Right lobe of liver (tissue), 6 donors: ENCODE data around the gene KPTN. TPM values are rescaled to one million over a fixed set of nuclear protein-coding genes. Genes with fewer than 3 reads are reported as not detected.

Experiments
- ATAC-seq, 4 donors: fragments of 200-7000 bp; cut with Tn5 transposase; one replicate each; pipeline ENCODE4 v1.9.1; 2020; ENCODE audit warnings: mild to moderate bottlenecking in 4 of 4, moderate library complexity in 4 of 4
- DNase-seq, 3 donors: peaks; one replicate each; pipeline ENCODE4 v3.0.0-alpha.2; 2020
- H3K27ac ChIP-seq, 3 donors: fragments of 200-600 bp; one replicate each; pipeline ENCODE4 v1.8.0; 2022
- H3K27me3 ChIP-seq, 2 donors: fragments of 200-600 bp; one replicate each; pipeline ENCODE4 v1.8.0; 2022
- H3K36me3 ChIP-seq, 4 donors: fragments of 200-600 bp; sonication (generic) in 1 of 4; one replicate each; pipeline versions ENCODE4 v1.5.1 to v1.8.0; 2017 to 2022; ENCODE audit warnings: control low read depth in 1 of 4
- H3K4me1 ChIP-seq, 4 donors: fragments of 200-600 bp; sonication (generic) in 1 of 4; one replicate each; pipeline versions ENCODE4 v1.5.1 to v1.8.0; 2017 to 2022; ENCODE audit warnings: control low read depth in 1 of 4
- H3K4me3 ChIP-seq, 3 donors: fragments of 200-600 bp; one replicate each; pipeline ENCODE4 v1.8.0; 2022
- H3K9me3 ChIP-seq, 4 donors: fragments of 200-600 bp; sonication (generic) in 1 of 4; one replicate each; pipeline versions ENCODE4 v1.5.1 to v1.8.0; 2017 to 2022; ENCODE audit warnings: control low read depth in 1 of 4
- POLR2A ChIP-seq: fragments of 450-650 bp; IDR thresholded peaks from one replicate; pipeline ENCODE4 v1.6.1; 2017; ENCODE audit warnings: antibody characterized with exemption, mild to moderate bottlenecking
- WGBS: methylation state at CpG from one replicate; pipeline ENCODE4 v1.1.6; 2018; ENCODE audit warnings: low coverage, low lambda C conversion rate; ENCODE audit not compliant: insufficient coverage; ENCODE audit errors: missing lambda C conversion rate; 5-methylcytosine and 5-hydroxymethylcytosine counted together
- intact Hi-C, 2 donors: fragments of 100-400 bp; cut with DNase I; formaldehyde crosslinking; loops; one replicate each; pipeline versions ENCODE4 v1.11.2 to v1.14.1; 2022
- total RNA-seq, 6 experiments: library from RNA; depleted of rRNA in 2 of 6; stranded (reverse); fragments of >200 nt in 2 of 6; fragmentation: NEBNext Ultra II Directional in 3 of 6; extraction: Animal tissue kit (Norgen Biotek cat#: 25700) in 3 of 6; gene quantifications; one replicate each; pipeline versions ENCODE4 v1.1.0 to v1.2.4, GENCODE V29; 2016 to 2023
- TF ChIP-seq, protein P1 (sequence below), 4 donors: fragments of 200-600 bp in 3 of 4; fragments of 450-650 bp in 1 of 4; IDR thresholded peaks; one replicate each; pipeline versions ENCODE4 v1.5.1 to v1.8.0; 2016 to 2022; ENCODE audit warnings: antibody characterized with exemption in 4 of 4, mild to moderate bottlenecking in 2 of 4
- donor health status: DM: no; HTN: yes; CAD: no.
- donor health status: DM: no; HTN: no; CAD: no.
- donor health status: DM: no; HTN: no; CAD: no.
- donor health status: DM: no; HTN: yes; CAD: no.
- donor health status: DM: no; HTN: yes; CAD: no.

The KPTN gene
- total RNA-seq, 6 experiments from 2014 or later: 3.1 to 7.8 (median 6.2) TPM

DNA sequence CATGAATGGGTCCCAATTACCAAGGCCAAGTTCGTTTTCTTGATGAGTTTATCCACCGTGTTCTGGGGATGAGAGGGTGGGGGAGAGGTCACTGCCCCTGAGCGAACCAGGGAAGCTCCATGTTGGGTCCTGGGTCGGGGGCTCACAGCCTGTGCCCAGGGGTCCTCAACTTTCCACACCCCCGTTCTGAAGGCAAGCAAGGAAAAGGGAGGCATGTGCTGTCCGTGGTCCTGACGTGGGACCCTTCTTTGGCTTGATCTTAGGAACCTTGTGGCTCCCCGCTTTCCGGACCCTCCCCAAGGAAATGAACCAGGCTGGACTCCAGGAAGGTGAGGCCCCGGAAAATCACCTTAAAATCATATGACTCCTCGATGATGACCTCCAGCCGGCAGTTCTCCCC lies 46.5 kb downstream of the KPTN start:
- intact Hi-C loops: loop anchor here (5.0 to 10.0 kb wide), 2 partner anchors 87 to 260 kb away; no protein-coding TSS in a partner anchor
- Histone ChIP-seq H3K27me3 (no peaks in the 10 kb centered on the region), H3K36me3 (no peaks in the 10 kb centered on the region), H3K9me3 (no peaks in the 10 kb centered on the region), H3K4me3 (no peak overlapping the region), H3K27ac (no peak overlapping the region), H3K4me1 (no peaks in the 10 kb centered on the region)
- WGBS: 47% methylated on average over 7 of the region's 12 CpGs
- TF ChIP-seq, protein P1, sequence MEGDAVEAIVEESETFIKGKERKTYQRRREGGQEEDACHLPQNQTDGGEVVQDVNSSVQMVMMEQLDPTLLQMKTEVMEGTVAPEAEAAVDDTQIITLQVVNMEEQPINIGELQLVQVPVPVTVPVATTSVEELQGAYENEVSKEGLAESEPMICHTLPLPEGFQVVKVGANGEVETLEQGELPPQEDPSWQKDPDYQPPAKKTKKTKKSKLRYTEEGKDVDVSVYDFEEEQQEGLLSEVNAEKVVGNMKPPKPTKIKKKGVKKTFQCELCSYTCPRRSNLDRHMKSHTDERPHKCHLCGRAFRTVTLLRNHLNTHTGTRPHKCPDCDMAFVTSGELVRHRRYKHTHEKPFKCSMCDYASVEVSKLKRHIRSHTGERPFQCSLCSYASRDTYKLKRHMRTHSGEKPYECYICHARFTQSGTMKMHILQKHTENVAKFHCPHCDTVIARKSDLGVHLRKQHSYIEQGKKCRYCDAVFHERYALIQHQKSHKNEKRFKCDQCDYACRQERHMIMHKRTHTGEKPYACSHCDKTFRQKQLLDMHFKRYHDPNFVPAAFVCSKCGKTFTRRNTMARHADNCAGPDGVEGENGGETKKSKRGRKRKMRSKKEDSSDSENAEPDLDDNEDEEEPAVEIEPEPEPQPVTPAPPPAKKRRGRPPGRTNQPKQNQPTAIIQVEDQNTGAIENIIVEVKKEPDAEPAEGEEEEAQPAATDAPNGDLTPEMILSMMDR (IDR thresholded peaks at IDR 0.05): no peak
- TF ChIP-seq POLR2A: no peak
- no peak for ATAC-seq
- no peak for DNase-seq

DNA sequence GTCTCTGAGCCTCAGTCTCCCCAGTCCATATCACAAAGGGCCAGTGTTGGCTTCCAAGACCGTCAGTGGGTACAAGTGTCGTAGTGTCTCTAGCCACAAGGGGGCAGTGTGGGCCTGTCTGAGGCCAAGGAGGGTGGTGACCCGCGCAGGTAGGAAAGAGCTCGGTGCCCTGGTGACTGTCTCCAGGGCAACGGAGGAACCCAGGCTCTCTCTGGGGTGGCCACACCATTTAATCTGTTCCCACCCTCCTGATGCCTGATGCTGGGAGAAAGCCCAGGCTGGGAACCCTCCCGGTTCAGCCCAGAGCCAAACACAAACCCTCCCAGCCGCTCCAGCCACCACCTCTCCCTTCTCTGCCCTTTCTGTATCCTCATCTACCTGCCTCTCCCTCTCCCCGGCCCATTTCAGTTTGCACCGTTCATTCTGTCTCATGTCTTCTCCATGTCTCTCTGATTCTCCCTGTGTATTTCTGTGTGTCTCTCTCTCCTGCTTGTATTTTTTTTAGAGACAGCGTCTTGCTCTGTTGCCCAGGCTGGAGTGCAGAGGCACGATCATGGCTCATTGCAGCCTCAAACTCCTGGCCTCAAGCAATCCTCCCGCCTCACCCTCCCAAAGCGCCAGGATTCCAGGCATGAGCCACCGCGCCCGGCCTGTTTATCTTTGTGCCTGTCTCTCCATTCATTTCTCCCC lies 47.2 kb downstream of the KPTN start:
- no peak for TF ChIP-seq POLR2A
- TF ChIP-seq, protein P1 (IDR thresholded peaks at IDR 0.05): peak; percentile 87 to 91 (median 88)
- no peaks in the 10 kb centered on the region for H3K9me3 ChIP-seq
- H3K36me3 ChIP-seq: no peaks in the 10 kb centered on the region
- intact Hi-C loops: loop anchor here (5.0 to 10.0 kb wide), 2 partner anchors 88 to 260 kb away; no protein-coding TSS in a partner anchor
- WGBS: 21% methylated on average over 6 of the region's 17 CpGs
- no peaks in the 10 kb centered on the region for H3K27me3 ChIP-seq
- H3K4me1 ChIP-seq: no peaks in the 10 kb centered on the region
- no peak overlapping the region for H3K4me3 ChIP-seq
- H3K27ac ChIP-seq: no peak overlapping the region
- DNase-seq (peak; percentile 78 to 85 (median 83)), ATAC-seq (peak; percentile 94 to 100 (median 98))

GRCh38 chr19:47435883-47436417 lies 48.1 kb downstream of the KPTN start:
- TF ChIP-seq, protein P1 (IDR thresholded peaks at IDR 0.05): no peak
- TF ChIP-seq POLR2A: no peak
- Histone ChIP-seq H3K27me3 (peaks cover 0 to 3% of the 10 kb centered on the region in 2 donors), H3K36me3 (no peaks in the 10 kb centered on the region), H3K9me3 (no peaks in the 10 kb centered on the region), H3K27ac (no peak overlapping the region), H3K4me1 (no peaks in the 10 kb centered on the region), H3K4me3 (no peak overlapping the region)
- intact Hi-C loops: loop anchor here (5.0 to 10.0 kb wide), 2 partner anchors 89 to 261 kb away; no protein-coding TSS in a partner anchor
- DNase-seq: no peak
- no peak for ATAC-seq
- WGBS: 68% methylated on average over 5 of the region's 6 CpGs

DNA sequence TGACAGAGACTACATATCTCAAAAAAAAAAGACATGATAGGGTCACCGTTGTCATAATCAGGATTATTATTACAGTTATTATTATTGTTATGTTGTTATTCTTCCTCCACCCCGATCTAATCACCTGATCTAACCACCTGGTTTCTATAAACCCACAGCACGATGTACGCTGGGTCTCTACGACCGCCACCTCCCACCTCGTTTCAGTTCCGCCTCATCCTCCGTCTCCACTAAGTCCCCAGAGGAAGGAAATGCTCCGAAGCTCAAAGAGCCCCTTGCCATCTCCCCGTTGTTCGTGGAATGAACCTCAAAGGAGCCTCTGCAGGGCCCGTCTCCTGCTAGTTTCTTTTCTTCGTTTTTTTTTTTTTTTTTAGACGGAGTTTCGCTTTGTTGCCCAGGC lies 48.8 kb downstream of the KPTN start:
- H3K27ac ChIP-seq: no peak overlapping the region
- intact Hi-C loops: loop anchor here (5.0 to 10.0 kb wide), 2 partner anchors 90 to 262 kb away; no protein-coding TSS in a partner anchor
- H3K27me3 ChIP-seq: peaks cover 0 to 10% of the 10 kb centered on the region in 2 donors
- DNase-seq (no peak), ATAC-seq (no peak)
- H3K4me1 ChIP-seq: peaks cover 0 to 4% (median 1%) of the 10 kb centered on the region in 4 donors
- H3K9me3 ChIP-seq: no peaks in the 10 kb centered on the region
- H3K36me3 ChIP-seq: no peaks in the 10 kb centered on the region
- WGBS: 36% methylated on average over 16 of the region's 16 CpGs
- TF ChIP-seq POLR2A: no peak
- TF ChIP-seq, protein P1 (IDR thresholded peaks at IDR 0.05): no peak
- no peak overlapping the region for H3K4me3 ChIP-seq
